Urothelium cell line (cell line): ENCODE results near the gene CELF2.
"Not testable (repeated sequence)": the region's sequence is repeated elsewhere in the genome, so short reads cannot be mapped to it uniquely, and the experiment has no call there.

Experiments
- DNase-seq: peaks from one replicate; pipeline ENCODE4 v3.0.0; 2011; ENCODE audit warnings: low spot score, mixed read lengths
- FAIRE-seq: peaks from 2 replicates; lab custom pipeline; 2011; peaks lifted over from hg19 to GRCh38; lab: Jason Lieb, UNC

CELF2 gene

DNA sequence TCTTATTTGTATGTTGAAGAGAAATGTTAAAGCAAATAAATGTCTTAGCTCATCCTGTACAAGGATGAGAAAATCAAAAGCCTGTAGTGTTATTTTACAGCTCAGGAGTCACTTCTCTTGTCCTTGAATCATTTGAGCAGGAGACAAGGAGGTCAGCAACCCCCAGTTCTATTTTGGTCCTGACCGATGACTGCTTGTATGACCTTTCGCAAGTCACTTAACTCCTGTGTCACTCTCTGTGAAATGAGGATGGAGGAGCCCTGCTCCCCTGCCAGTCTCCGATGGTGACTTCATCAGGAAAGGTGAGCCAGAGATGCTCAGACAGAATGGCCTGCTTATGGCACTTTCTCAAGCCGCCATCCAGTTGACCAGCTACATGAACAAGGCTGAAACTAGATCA lies 101.0 kb downstream of the CELF2 start:
- no peak for FAIRE-seq
- no peak for DNase-seq

- DNase-seq (no peak), FAIRE-seq (no peak)
These were observed 102.2 kb downstream of the CELF2 start for GRCh38 chr10:11119843-11120242.

- FAIRE-seq (no peak), DNase-seq (no peak)
These were observed 103.0 kb downstream of the CELF2 start for GRCh38 chr10:11120711-11121110.

GRCh38 chr10:11123892-11124291 lies 106.2 kb downstream of the CELF2 start:
- not testable (repeated sequence) for DNase-seq, FAIRE-seq

DNA sequence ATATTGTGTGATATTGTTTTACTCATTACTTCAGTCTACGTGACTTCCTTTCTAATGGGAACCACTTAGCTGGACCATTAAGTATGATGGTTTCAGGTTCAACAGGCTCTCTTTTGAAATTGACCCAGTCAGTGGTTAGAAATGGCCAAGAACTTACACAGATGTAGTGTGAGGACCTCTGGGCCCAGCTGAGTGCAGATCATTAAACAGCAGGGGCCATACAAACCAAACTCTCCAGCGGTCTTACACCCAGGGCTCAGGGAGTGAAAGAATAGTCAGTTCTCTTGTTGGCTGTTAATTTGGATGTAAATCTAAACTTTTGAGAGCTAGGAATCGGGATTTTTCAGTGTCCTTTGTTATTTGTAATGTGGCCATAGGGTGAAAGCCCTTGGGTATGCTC lies 107.3 kb downstream of the CELF2 start:
- FAIRE-seq = no peak

GRCh38 chr10:11127017-11127416 lies 109.3 kb downstream of the CELF2 start:
- not testable (repeated sequence) for FAIRE-seq, DNase-seq

More for the DNA sequence above, 107.3 kb downstream of the CELF2 start:
- no peak for DNase-seq

- DNase-seq (no peak), FAIRE-seq (no peak)
These were observed 113.5 kb downstream of the CELF2 start for GRCh38 chr10:11131112-11131639.

DNA sequence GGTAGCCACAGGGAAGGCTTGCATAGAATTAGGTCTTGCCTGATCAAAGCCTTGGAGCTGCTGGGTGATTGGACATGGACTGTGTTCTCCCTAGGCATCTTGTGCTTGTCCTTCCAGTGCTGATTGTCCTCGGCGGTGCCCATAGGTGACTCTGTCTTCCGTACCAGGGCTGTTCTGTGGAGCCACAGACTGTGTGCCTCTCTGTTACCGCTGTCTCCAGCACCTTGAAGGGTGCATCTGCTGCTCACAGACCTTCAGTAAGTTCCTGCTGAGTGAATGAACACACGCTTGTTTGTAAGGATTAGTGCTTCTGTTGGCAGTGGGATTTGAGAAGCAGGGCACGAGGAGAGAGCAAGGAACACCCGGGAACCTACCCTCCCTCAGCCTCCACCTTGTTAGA lies 116.7 kb downstream of the CELF2 start:
- DNase-seq (no peak), FAIRE-seq (no peak)

DNA sequence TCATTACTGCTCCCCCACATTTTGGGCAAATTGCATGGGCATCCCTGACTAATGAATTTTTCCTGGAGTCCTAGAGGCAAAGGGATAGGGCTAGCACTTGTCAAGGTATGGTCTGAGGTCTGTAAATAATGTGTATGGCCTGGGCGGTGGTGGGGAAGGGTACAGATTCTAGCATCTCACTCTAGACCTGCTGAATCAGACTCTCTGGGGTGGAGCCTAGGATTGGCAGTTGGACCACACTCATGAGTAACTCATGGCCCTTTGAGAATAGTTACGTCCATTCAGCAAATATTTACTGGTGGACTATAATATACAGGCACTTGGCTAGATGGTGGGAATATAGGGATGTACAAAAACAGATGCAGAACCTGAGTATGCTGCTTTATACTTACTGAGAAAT lies 118.0 kb downstream of the CELF2 start:
- no peak for FAIRE-seq

DNA sequence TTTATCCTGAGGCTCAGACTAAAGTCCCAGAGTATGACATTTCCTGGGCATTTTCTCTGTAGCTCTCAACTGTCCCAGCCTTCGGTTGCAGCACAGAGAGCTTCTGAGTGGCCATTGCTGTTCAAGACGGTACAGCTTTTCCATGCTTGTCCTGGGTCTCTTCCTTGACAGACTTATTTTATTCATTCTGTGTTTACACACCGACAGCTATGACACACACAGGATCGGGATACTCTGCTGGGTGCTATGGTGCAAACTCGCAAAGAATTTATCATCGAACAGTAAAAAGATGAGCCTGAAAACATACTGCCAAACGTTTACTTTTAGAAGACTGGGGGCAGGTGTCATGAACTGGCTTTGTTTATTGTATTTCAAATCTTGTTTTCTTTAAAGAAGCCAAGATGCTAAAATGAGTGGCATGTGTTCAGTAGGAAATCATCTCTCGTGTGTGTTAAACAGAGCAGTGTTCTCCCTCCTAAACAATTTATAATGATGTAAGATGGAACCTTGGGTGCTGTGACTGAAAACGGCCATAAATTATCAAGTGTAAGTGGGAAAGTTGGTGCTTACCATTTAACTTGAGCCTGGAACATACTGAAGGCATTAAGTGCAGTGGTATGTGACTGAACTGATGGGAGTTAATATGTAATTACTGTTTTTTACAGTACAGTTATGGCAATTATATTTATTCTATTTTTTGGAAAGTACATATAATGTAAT lies 120.8 kb downstream of the CELF2 start:
- DNase-seq = no peak
- FAIRE-seq = no peak

More for the DNA sequence above, 118.0 kb downstream of the CELF2 start:
- no peak for DNase-seq

GRCh38 chr10:11140963-11141362 lies 123.3 kb downstream of the CELF2 start:
- FAIRE-seq (no peak), DNase-seq (no peak)

GRCh38 chr10:11141571-11142091 lies 124.0 kb downstream of the CELF2 start:
- no peak for DNase-seq
- FAIRE-seq = no peak

GRCh38 chr10:11142777-11143176 lies 125.1 kb downstream of the CELF2 start:
- FAIRE-seq = no peak

DNA sequence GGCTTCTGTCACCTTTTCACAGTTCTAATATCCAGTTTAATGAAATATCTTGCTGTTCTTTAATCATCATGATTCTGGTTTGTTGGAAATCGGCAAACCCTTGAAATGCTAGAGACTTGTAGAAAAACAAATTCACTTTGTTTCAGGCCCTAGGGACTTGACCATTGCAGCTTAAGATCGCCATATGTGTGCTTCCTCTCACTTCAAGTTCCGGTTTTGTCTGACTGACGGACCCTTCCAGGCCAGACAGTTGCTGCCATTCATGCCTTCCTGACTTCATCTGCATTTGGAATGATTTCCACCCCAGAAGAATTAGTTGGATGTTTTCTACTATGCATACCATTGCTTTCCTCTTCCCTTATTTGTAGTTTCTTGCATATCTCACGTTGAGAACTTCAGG lies 125.6 kb downstream of the CELF2 start:
- no peak for DNase-seq
- FAIRE-seq = no peak

More at GRCh38 chr10:11142777-11143176, 125.1 kb downstream of the CELF2 start:
- no peak for DNase-seq

DNA sequence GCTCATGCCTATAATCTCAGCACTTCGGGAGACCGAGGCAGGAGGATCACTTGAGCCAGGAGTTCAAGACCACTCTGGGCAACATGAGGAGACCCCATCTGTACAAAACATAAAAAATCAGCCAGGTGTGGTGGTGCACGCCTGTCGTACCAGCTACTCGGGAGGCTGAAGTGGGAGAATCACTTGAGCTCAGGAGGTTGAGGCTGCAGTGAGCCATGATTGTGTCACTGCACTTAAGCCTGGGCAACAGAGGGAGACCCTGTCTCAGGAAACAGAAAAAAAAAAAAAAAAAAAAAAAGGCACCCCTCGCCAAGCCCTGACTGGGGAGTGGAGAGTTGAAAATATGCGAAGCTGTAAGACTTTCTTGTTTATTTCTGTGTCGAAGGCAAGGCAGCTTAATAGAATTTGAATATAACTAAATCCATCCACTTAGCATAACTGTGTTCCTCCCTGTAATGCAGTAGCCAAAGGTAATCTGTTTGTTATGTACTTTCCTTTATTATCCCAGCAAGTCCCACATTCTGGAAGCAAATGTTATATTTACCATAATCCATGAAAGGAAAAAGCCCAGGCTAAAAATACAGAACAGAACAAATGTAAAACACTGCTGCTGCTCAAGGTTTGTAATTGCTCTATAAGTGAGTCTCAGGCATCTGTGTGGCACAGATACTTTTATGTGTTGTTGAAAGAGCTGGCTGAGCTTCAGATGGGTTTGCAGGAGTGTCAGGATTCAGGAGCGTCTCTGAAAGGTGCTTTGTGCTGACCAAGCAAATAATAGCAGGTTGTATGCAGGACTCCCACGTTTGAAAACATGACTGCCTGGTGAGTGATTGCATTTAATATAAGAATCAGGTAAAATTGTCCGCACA lies 127.2 kb downstream of the CELF2 start:
- no peak for DNase-seq
- FAIRE-seq = no peak

DNA sequence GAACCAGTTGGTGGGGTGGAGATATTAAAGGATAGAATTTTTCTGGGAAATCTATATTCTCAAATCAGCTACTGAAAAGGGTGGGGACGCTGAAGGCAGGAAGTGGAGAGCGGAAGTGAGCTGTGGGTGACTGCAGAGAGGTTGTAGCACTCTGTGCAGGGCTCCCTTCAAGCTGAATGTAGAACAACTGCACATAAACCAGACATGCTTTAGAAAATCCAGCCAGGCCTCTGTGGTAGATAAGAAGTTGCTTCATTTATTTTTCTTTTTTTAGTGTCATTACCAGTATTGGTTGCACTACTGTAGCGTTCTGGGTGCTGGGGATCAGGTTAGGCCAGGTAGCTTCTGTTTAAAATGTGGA lies 127.8 kb downstream of the CELF2 start:
- DNase-seq = no peak
- no peak for FAIRE-seq

GRCh38 chr10:11146402-11147171 lies 128.9 kb downstream of the CELF2 start:
- FAIRE-seq = no peak

DNA sequence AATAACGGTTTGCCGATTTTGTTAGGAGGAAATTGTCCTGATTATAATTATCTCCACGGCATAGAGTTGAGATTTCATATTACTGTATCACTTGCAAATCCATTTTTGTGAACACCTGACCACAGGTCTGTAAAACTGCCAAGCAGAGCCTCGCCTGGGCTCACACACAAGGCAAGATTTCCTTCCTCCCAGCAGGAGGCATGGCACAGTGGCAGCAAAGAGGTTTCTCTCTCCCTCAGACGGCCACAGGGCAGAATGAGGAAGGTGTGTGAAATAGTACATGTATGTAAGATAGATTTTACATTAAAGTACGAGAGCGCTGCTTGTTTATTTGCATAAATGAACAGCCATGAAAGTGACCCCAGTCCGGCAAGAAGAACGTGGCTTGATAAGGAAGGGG lies 130.1 kb downstream of the CELF2 start:
- FAIRE-seq (no peak), DNase-seq (no peak)

More at GRCh38 chr10:11146402-11147171, 128.9 kb downstream of the CELF2 start:
- no peak for DNase-seq

DNA sequence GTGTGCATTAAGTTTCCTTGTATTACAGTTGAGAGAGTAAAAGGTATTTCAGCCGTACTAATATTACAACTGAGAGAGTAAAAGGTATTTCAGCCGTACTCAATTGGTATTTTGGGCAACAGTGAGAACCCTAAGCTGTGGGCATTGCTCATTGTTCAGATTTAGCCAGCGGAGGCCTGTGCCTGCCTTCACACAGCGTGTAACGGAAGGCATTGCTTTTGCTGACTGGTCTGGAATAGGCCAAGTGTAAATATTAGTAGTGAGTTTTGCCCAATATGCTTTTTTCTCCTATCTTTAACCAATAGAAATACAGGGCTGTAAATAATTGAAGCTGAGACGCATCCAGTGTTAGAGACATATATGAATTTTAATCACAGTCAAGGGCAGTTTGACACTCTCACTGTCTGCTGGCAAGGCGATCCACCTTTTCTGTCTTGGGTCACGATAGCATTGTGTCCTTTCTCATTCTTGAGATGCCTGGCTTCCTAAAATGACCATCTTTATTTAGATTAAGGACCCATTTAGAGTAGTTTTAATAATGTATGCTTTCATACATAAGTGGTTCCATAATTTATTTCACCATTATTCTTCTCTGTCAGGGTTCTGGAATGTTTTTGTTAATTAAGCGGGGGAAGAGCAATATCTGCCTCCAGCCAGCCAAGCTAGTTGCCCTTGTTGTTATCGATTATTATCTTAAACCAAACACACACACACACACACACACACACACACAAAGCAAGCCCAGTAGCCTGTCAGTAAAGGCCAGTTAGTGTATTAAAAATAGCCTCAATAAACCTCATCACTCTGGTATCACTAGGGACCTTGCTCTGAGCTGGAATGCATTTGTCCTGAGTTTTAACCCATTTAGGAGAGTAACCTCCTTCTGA lies 130.7 kb downstream of the CELF2 start:
- FAIRE-seq (no peak), DNase-seq (no peak)

GRCh38 chr10:11149807-11150141 lies 132.1 kb downstream of the CELF2 start:
- DNase-seq (no peak), FAIRE-seq (no peak)
